GM18502 (cell line): ENCODE measurements around the gene CDK5RAP3.

Experiments
- ATAC-seq: cut with Tn5 transposase; IDR thresholded peaks from one replicate; pipeline ENCODE4 v1.9.1; 2021; ENCODE audit warnings: mild to moderate bottlenecking; ENCODE audit not compliant: unreplicated experiment, poor library complexity

The CDK5RAP3 gene

GRCh38 chr17:48016112-48016511 lies 45.2 kb downstream of the CDK5RAP3 start:
- ATAC-seq, result no peak

- peak; percentile 12 for ATAC-seq
Measured at GRCh38 chr17:48017817-48018158, 46.9 kb downstream of the CDK5RAP3 start.

GRCh38 chr17:48021934-48022333 lies 51.0 kb downstream of the CDK5RAP3 start:
- no peak for ATAC-seq

- ATAC-seq, result no peak
Measured at GRCh38 chr17:48022901-48023300, 52.0 kb downstream of the CDK5RAP3 start.

GRCh38 chr17:48023400-48024148 lies 52.7 kb downstream of the CDK5RAP3 start:
- no peak for ATAC-seq

GRCh38 chr17:48024149-48025039 lies 53.5 kb downstream of the CDK5RAP3 start:
- peak; percentile 17 for ATAC-seq

GRCh38 chr17:48025040-48025903 lies 54.4 kb downstream of the CDK5RAP3 start:
- peak; percentile 81 for ATAC-seq

GRCh38 chr17:48025904-48026501 lies 55.1 kb downstream of the CDK5RAP3 start:
- ATAC-seq, result no peak

GRCh38 chr17:48026502-48027321 lies 55.8 kb downstream of the CDK5RAP3 start:
- ATAC-seq, result no peak

- ATAC-seq, result no peak
Measured at GRCh38 chr17:48027322-48027981, 56.5 kb downstream of the CDK5RAP3 start.

GRCh38 chr17:48028736-48029135 lies 57.8 kb downstream of the CDK5RAP3 start:
- no peak for ATAC-seq

GRCh38 chr17:48030531-48030930 lies 59.6 kb downstream of the CDK5RAP3 start:
- ATAC-seq, result no peak
